Loucy (cell line): ENCODE results near the gene BCR.
A peak's percentile ranks its signal among the peaks of the same experiment; 100 is the strongest.

ENCODE experiments used
- H2AFZ ChIP-seq: fragments of 200-600 bp; sonication (generic); 2 replicates; pipeline ENCODE4 v1.6.0; 2016; ENCODE audit warnings: antibody characterized with exemption, mild to moderate bottlenecking, low read length, moderate library complexity
- H3F3A ChIP-seq: fragments of 200-600 bp; 2 replicates; pipeline ENCODE4 v1.6.0; 2016; ENCODE audit warnings: antibody characterized with exemption, low read depth, mild to moderate bottlenecking
- H3K27me3 ChIP-seq: fragments of 200-600 bp; sonication (generic); 2 replicates; pipeline ENCODE4 v1.6.1; 2014; ENCODE audit warnings: low read length, mild to moderate bottlenecking; ENCODE audit not compliant: insufficient read depth, poor library complexity, severe bottlenecking
- H3K36me3 ChIP-seq: fragments of 200-600 bp; sonication (generic); 2 replicates; pipeline ENCODE4 v1.6.1; 2016; ENCODE audit warnings: low read length; ENCODE audit not compliant: insufficient read depth
- H3K4me1 ChIP-seq: fragments of 200-600 bp; sonication (generic); 2 replicates; pipeline ENCODE4 v1.5.1; 2014; ENCODE audit warnings: low read length, mild to moderate bottlenecking; ENCODE audit not compliant: insufficient read depth, poor library complexity, severe bottlenecking
- H3K4me2 ChIP-seq: fragments of 200-600 bp; sonication (generic); 2 replicates; pipeline ENCODE4 v1.6.0; 2014; ENCODE audit warnings: antibody characterized with exemption, low read length, low read depth, mild to moderate bottlenecking; ENCODE audit not compliant: poor library complexity, severe bottlenecking
- H3K4me3 ChIP-seq: fragments of 200-600 bp; sonication (generic); 2 replicates; pipeline ENCODE4 v1.5.1; 2014; ENCODE audit warnings: low read length, mild to moderate bottlenecking, mixed read lengths; ENCODE audit not compliant: poor library complexity, severe bottlenecking
- H3K79me2 ChIP-seq: fragments of 200-600 bp; sonication (generic); 2 replicates; pipeline ENCODE4 v1.6.1; 2014; ENCODE audit warnings: low read length; ENCODE audit not compliant: insufficient read depth
- H3K9ac ChIP-seq: fragments of 200-600 bp; sonication (generic); 2 replicates; pipeline ENCODE4 v1.6.0; 2014; ENCODE audit warnings: mild to moderate bottlenecking, low read depth, low read length, moderate library complexity; ENCODE audit not compliant: poor library complexity, severe bottlenecking
- H3K9me2 ChIP-seq: fragments of 200-600 bp; sonication (generic); replicated peaks from 2 replicates; pipeline ENCODE4 v1.6.1; 2016; ENCODE audit warnings: low read depth, low read length, mixed read lengths
- H3K9me3 ChIP-seq: fragments of 200-600 bp; sonication (generic); 2 replicates; pipeline ENCODE4 v1.6.1; 2014; ENCODE audit warnings: mild to moderate bottlenecking, antibody characterized with exemption, low read length, low read depth; ENCODE audit not compliant: insufficient read depth
- H4K20me1 ChIP-seq: fragments of 200-600 bp; sonication (generic); 2 replicates; pipeline ENCODE4 v1.6.0; 2014; ENCODE audit warnings: antibody characterized with exemption, low read length, mild to moderate bottlenecking; ENCODE audit not compliant: insufficient read depth, poor library complexity, severe bottlenecking
- EZH2phosphoT487 ChIP-seq: fragments of 200-600 bp; IDR thresholded peaks from 2 replicates; pipeline ENCODE4 v1.6.1; 2018; ENCODE audit warnings: antibody characterized with exemption, mild to moderate bottlenecking, moderate library complexity, borderline replicate concordance
- TF ChIP-seq, protein P1 (sequence below): fragments of 200-600 bp; sonication (generic); conservative IDR thresholded peaks from 2 replicates; pipeline ENCODE4 v1.5.1; 2014; ENCODE audit warnings: mild to moderate bottlenecking, antibody characterized with exemption, low read length

The BCR gene

GRCh38 chr22:23190526-23190925, 10.2 kb downstream of the BCR start:
- Histone ChIP-seq H3K4me2 (peak overlapping the region; percentile 26), H4K20me1 (peaks cover 95% of the 10 kb centered on the region), H3K36me3 (peaks cover 83% of the 10 kb centered on the region; the same call in 1 of the 2 replicates), H3K27me3 (no peaks in the 10 kb centered on the region), H3K79me2 (peaks cover 100% of the 10 kb centered on the region), H3K9me2 (no peaks in the 10 kb centered on the region), H2AFZ (no peak overlapping the region), H3K9me3 (no peaks in the 10 kb centered on the region), H3K4me1 (peaks cover 48% of the 10 kb centered on the region), H3K9ac (no peak overlapping the region), H3F3A (no peaks in the 10 kb centered on the region), H3K4me3 (no peak overlapping the region)
- no peak for TF ChIP-seq EZH2phosphoT487
- TF ChIP-seq, protein P1, sequence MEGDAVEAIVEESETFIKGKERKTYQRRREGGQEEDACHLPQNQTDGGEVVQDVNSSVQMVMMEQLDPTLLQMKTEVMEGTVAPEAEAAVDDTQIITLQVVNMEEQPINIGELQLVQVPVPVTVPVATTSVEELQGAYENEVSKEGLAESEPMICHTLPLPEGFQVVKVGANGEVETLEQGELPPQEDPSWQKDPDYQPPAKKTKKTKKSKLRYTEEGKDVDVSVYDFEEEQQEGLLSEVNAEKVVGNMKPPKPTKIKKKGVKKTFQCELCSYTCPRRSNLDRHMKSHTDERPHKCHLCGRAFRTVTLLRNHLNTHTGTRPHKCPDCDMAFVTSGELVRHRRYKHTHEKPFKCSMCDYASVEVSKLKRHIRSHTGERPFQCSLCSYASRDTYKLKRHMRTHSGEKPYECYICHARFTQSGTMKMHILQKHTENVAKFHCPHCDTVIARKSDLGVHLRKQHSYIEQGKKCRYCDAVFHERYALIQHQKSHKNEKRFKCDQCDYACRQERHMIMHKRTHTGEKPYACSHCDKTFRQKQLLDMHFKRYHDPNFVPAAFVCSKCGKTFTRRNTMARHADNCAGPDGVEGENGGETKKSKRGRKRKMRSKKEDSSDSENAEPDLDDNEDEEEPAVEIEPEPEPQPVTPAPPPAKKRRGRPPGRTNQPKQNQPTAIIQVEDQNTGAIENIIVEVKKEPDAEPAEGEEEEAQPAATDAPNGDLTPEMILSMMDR = no peak

GRCh38 chr22:23192133-23192532, 11.8 kb downstream of the BCR start:
- no peak overlapping the region for H2AFZ ChIP-seq
- no peaks in the 10 kb centered on the region for H3K27me3 ChIP-seq
- peak overlapping the region; percentile 26 for H3K4me2 ChIP-seq
- H3K36me3 ChIP-seq = peaks cover 90% of the 10 kb centered on the region
- H3K9me2 ChIP-seq = no peaks in the 10 kb centered on the region
- no peak overlapping the region for H3K9ac ChIP-seq
- TF ChIP-seq, protein P1 = no peak
- H3K9me3 ChIP-seq = no peaks in the 10 kb centered on the region
- H3K4me3 ChIP-seq = no peak overlapping the region
- peaks cover 44% of the 10 kb centered on the region for H3K4me1 ChIP-seq
- peaks cover 98% of the 10 kb centered on the region for H4K20me1 ChIP-seq
- H3F3A ChIP-seq = no peaks in the 10 kb centered on the region
- peaks cover 100% of the 10 kb centered on the region for H3K79me2 ChIP-seq

GRCh38 chr22:23192558-23192957, 12.2 kb downstream of the BCR start:
- TF ChIP-seq, protein P1 = no peak
- no peak for TF ChIP-seq EZH2phosphoT487
- H4K20me1 ChIP-seq = peaks cover 98% of the 10 kb centered on the region
- no peak overlapping the region for H3K4me3 ChIP-seq
- H3K27me3 ChIP-seq = no peaks in the 10 kb centered on the region
- no peaks in the 10 kb centered on the region for H3K9me3 ChIP-seq
- H3K36me3 ChIP-seq = peaks cover 91% of the 10 kb centered on the region
- H3K4me2 ChIP-seq = peak overlapping the region; percentile 26
- H2AFZ ChIP-seq = no peak overlapping the region
- H3K9ac ChIP-seq = no peak overlapping the region
- no peaks in the 10 kb centered on the region for H3F3A ChIP-seq
- peaks cover 100% of the 10 kb centered on the region for H3K79me2 ChIP-seq
- no peaks in the 10 kb centered on the region for H3K9me2 ChIP-seq
- H3K4me1 ChIP-seq = peaks cover 40% of the 10 kb centered on the region
